GM12873 (cell line): ENCODE results near the gene DIRAS2.

Source experiments
- CTCF ChIP-seq: IDR thresholded peaks from 2 replicates; pipeline ENCODE4 v1.5.1; 2012; ENCODE audit warnings: low read depth, mild to moderate bottlenecking, moderate library complexity, low read length, control low read depth; ENCODE audit not compliant: insufficient read depth; ENCODE audit errors: missing control alignments

The DIRAS2 gene

GRCh38 chr9:90637626-90638025, 5.0 kb downstream of the DIRAS2 start:
- TF ChIP-seq CTCF, result no peak

- TF ChIP-seq CTCF, result no peak
Observed at GRCh38 chr9:90632647-90633207, 9.9 kb downstream of the DIRAS2 start.

GRCh38 chr9:90631964-90632363, 10.7 kb downstream of the DIRAS2 start:
- no peak for TF ChIP-seq CTCF

- TF ChIP-seq CTCF, result no peak
Observed at GRCh38 chr9:90629991-90630390, 12.6 kb downstream of the DIRAS2 start.

GRCh38 chr9:90629354-90629753, 13.3 kb downstream of the DIRAS2 start:
- TF ChIP-seq CTCF, result no peak

GRCh38 chr9:90616806-90617205, 25.8 kb downstream of the DIRAS2 start:
- TF ChIP-seq CTCF, result no peak

- no peak for TF ChIP-seq CTCF
Observed at GRCh38 chr9:90613502-90613901, 29.1 kb downstream of the DIRAS2 start.
